NCI-H1417 (cell line): ENCODE measurements around the gene AGPAT4.
"Not testable (repeated sequence)": the region's sequence is repeated elsewhere in the genome, so short reads cannot be mapped to it uniquely, and the experiment has no call there.

Source experiments
- DNase-seq, 3 experiments: peaks; one replicate each; lab custom pipeline; 2025; lab: John Stamatoyannopoulos, UW

Gene AGPAT4

GRCh38 chr6:161273752-161274487, at the start of gene AGPAT4:
TSS of gene AGPAT4 (minus strand) at chr6:161274061. CDS start at chr6:161232213, 41,848 bp downstream.
- DNase-seq = peak; percentile 4 to 96 (median 85)

GRCh38 chr6:161319231-161319630, 45.4 kb upstream of the AGPAT4 start:
- no peak for DNase-seq

- no peak for DNase-seq
Measured at GRCh38 chr6:161318456-161318855, 44.6 kb upstream of the AGPAT4 start.

- no peak for DNase-seq
Measured at GRCh38 chr6:161316531-161316930, 42.7 kb upstream of the AGPAT4 start.

GRCh38 chr6:161315246-161315917, 41.5 kb upstream of the AGPAT4 start:
- not testable (repeated sequence) for DNase-seq

GRCh38 chr6:161314541-161315245, 40.8 kb upstream of the AGPAT4 start:
- DNase-seq = not testable (repeated sequence)

GRCh38 chr6:161313940-161314509, 40.2 kb upstream of the AGPAT4 start:
- no peak for DNase-seq

- DNase-seq = peak in 1 of 3 experiments; percentile 10
Measured at GRCh38 chr6:161313475-161313874, 39.6 kb upstream of the AGPAT4 start.

GRCh38 chr6:161309774-161310173, 35.9 kb upstream of the AGPAT4 start:
- DNase-seq = not testable (repeated sequence)

GRCh38 chr6:161308075-161308655, 34.3 kb upstream of the AGPAT4 start:
- no peak for DNase-seq

- DNase-seq = no peak
Measured at GRCh38 chr6:161305860-161306259, 32.0 kb upstream of the AGPAT4 start.

- no peak for DNase-seq
Measured at GRCh38 chr6:161303628-161304340, 29.9 kb upstream of the AGPAT4 start.

GRCh38 chr6:161302949-161303348, 29.1 kb upstream of the AGPAT4 start:
- no peak for DNase-seq

GRCh38 chr6:161301338-161301737, 27.5 kb upstream of the AGPAT4 start:
- DNase-seq = no peak

GRCh38 chr6:161300823-161301222, 27.0 kb upstream of the AGPAT4 start:
- no peak for DNase-seq

- DNase-seq = no peak
Measured at GRCh38 chr6:161299726-161300125, 25.9 kb upstream of the AGPAT4 start.

GRCh38 chr6:161295784-161296183, 21.9 kb upstream of the AGPAT4 start:
- DNase-seq = no peak

- no peak for DNase-seq
Measured at GRCh38 chr6:161292650-161293281, 18.9 kb upstream of the AGPAT4 start.

GRCh38 chr6:161292145-161292544, 18.3 kb upstream of the AGPAT4 start:
- no peak for DNase-seq

- DNase-seq = no peak
Measured at GRCh38 chr6:161290751-161291150, 16.9 kb upstream of the AGPAT4 start.

- DNase-seq = no peak
Measured at GRCh38 chr6:161284653-161285052, 10.8 kb upstream of the AGPAT4 start.
